OCI-LY7 (cell line): Measurements from ENCODE around the gene INSIG2. TPM values are rescaled to one million over a fixed set of nuclear protein-coding genes. Genes with fewer than 3 reads are reported as not detected.
A peak's percentile ranks its signal among the peaks of the same experiment; 100 is the strongest.

Experiments
- BruUV-seq: library from RNA; stranded (reverse); fragments of 400-500 nt; replicated peaks from 2 replicates; lab custom pipeline; 2021; lab: Mats Ljungman, UMichigan
- CTCF ChIA-PET: fragments of 300-600 bp; sonication (Branson Sonifier 250); formaldehyde crosslinking; loops from one replicate; lab custom pipeline; 2022; ENCODE audit warnings: antibody characterized with exemption; ENCODE audit not compliant: unreplicated experiment; lab: Charles Lee
- POLR2A ChIA-PET: fragments of 300-600 bp; sonication (Branson Sonifier 250); formaldehyde crosslinking; loops from one replicate; lab custom pipeline; 2022; ENCODE audit warnings: antibody characterized with exemption; lab: Charles Lee
- DNase-seq: peaks from one replicate; pipeline ENCODE4 v3.0.0-alpha.2; 2015; ENCODE audit warnings: low spot score
- H2AFZ ChIP-seq: fragments of 200-600 bp; sonication (generic), shearing (Covaris generic); 2 replicates; pipeline ENCODE4 v1.6.1; 2014; ENCODE audit warnings: mild to moderate bottlenecking, antibody characterized with exemption, low read length, moderate library complexity
- H3K27ac ChIP-seq: fragments of 200-600 bp; sonication (generic); 2 replicates; pipeline ENCODE4 v1.5.1; 2014; ENCODE audit warnings: mixed run types, low read depth, mild to moderate bottlenecking, moderate library complexity, low read length, inconsistent platforms; ENCODE audit not compliant: poor library complexity, severe bottlenecking
- H3K36me3 ChIP-seq: fragments of 200-600 bp; sonication (generic); 2 replicates; pipeline ENCODE4 v1.6.1; 2014; ENCODE audit warnings: mild to moderate bottlenecking, antibody characterized with exemption, low read length, moderate library complexity, mixed read lengths; ENCODE audit not compliant: insufficient read depth
- H3K4me1 ChIP-seq: fragments of 200-600 bp; sonication (generic); 2 replicates; pipeline ENCODE4 v1.5.1; 2014; ENCODE audit warnings: mild to moderate bottlenecking, low read length; ENCODE audit not compliant: insufficient read depth, poor library complexity, severe bottlenecking
- H3K4me2 ChIP-seq: fragments of 200-600 bp; sonication (generic); 2 replicates; pipeline ENCODE4 v1.6.1; 2014; ENCODE audit warnings: mild to moderate bottlenecking, low read length
- H3K4me3 ChIP-seq: fragments of 200-600 bp; sonication (generic); 2 replicates; pipeline ENCODE4 v1.5.1; 2014; ENCODE audit warnings: mild to moderate bottlenecking, low read depth, low read length; ENCODE audit not compliant: poor library complexity, severe bottlenecking
- H3K79me2 ChIP-seq: fragments of 200-600 bp; sonication (generic); 2 replicates; pipeline ENCODE4 v1.6.1; 2016; ENCODE audit warnings: low read depth, mild to moderate bottlenecking, low read length, moderate library complexity, mixed read lengths; ENCODE audit not compliant: insufficient read depth
- H3K9me2 ChIP-seq: fragments of 200-600 bp; sonication (generic); 2 replicates; pipeline ENCODE4 v1.6.1; 2016; ENCODE audit warnings: mild to moderate bottlenecking, low read length, mixed read lengths; ENCODE audit not compliant: insufficient read depth
- H3K9me3 ChIP-seq: fragments of 200-600 bp; sonication (generic); 2 replicates; pipeline ENCODE4 v1.6.1; 2014; ENCODE audit warnings: mild to moderate bottlenecking, mixed run types, low read length, mixed read lengths
- H4K20me1 ChIP-seq: fragments of 200-600 bp; sonication (generic); 2 replicates; pipeline ENCODE4 v1.6.1; 2014; ENCODE audit warnings: mild to moderate bottlenecking, antibody characterized with exemption, low read length, moderate library complexity, mixed read lengths; ENCODE audit not compliant: insufficient read depth
- CTCF ChIP-seq: fragments of 200-600 bp; sonication (generic); conservative IDR thresholded peaks from 2 replicates; pipeline ENCODE4 v1.5.1; 2014; ENCODE audit warnings: mild to moderate bottlenecking, antibody characterized with exemption, low read length, moderate library complexity, mixed read lengths
- EZH2phosphoT487 ChIP-seq: fragments of 200-600 bp; sonication (generic); IDR thresholded peaks from 2 replicates; pipeline ENCODE4 v1.6.1; 2018; ENCODE audit warnings: low read depth, borderline replicate concordance, mild to moderate bottlenecking, mixed run types, antibody characterized with exemption, low read length, moderate library complexity, mixed read lengths
- intact Hi-C: fragments of 100-400 bp; cut with micrococcal nuclease; formaldehyde crosslinking; loops from one replicate; pipeline ENCODE4 v1.10.0; 2022; ENCODE audit not compliant: unreplicated experiment
- total RNA-seq, 2 experiments: library from RNA; depleted of rRNA in 1 of 2; stranded (reverse); fragments of >200 nt in 1 of 2; shearing (Covaris generic) in 1 of 2; gene quantifications; 2 replicates each; pipeline ENCODE4 v1.2.3, GENCODE V29; 2014 to 2022

The INSIG2 gene
- total RNA-seq, 2 experiments from 2014 or later, result 5.9 to 21.2 TPM

GRCh38 chr2:118046634-118047210 lies 41.5 kb upstream of the INSIG2 start:
- Histone ChIP-seq H2AFZ (peak overlapping the region; percentile 56; the same call in 1 of the 2 replicates), H3K79me2 (no peaks in the 10 kb centered on the region), H3K27ac (no peak overlapping the region), H3K36me3 (no peaks in the 10 kb centered on the region), H4K20me1 (no peaks in the 10 kb centered on the region), H3K4me2 (no peak overlapping the region), H3K4me3 (no peak overlapping the region), H3K4me1 (peaks cover 42% of the 10 kb centered on the region), H3K9me3 (no peaks in the 10 kb centered on the region), H3K9me2 (no peaks in the 10 kb centered on the region)
- peak; percentile 96 for TF ChIP-seq CTCF
- TF ChIP-seq EZH2phosphoT487, result no peak
- DNase-seq, result peak; percentile 70
- CTCF ChIA-PET, result interaction anchor here (0.8 to 4.1 kb wide), 5 partner anchors 8 to 32 kb away, joined by 3 to 56 read pairs (median 9); partner anchors contain the start of gene CCDC93
- intact Hi-C loops, result loop anchor here (1.0 to 10.0 kb wide), 3 partner anchors 15 to 808 kb away; no protein-coding TSS in a partner anchor
- no TSS peak for BruUV-seq
- POLR2A ChIA-PET, result interaction anchor here (0.8 to 4.8 kb wide), 10 partner anchors 9 to 21 kb away, joined by 3 to 72 read pairs (median 4); no protein-coding TSS in a partner anchor

- intact Hi-C loops, result loop anchor here (5.0 to 10.0 kb wide), 2 partner anchors 155 to 807 kb away; no protein-coding TSS in a partner anchor
- H3K36me3 ChIP-seq, result no peaks in the 10 kb centered on the region
- ChIA-PET POLR2A (interaction anchor here (0.6 to 4.8 kb wide), 8 partner anchors 8 to 45 kb away, joined by 3 to 72 read pairs (median 4); no protein-coding TSS in a partner anchor), CTCF (interaction anchor here (0.8 to 4.1 kb wide), 5 partner anchors 9 to 33 kb away, joined by 3 to 56 read pairs (median 9); partner anchors contain the start of gene CCDC93)
- H3K9me2 ChIP-seq, result no peaks in the 10 kb centered on the region
- H3K79me2 ChIP-seq, result no peaks in the 10 kb centered on the region
- H3K4me3 ChIP-seq, result no peak overlapping the region
- peaks cover 42% of the 10 kb centered on the region for H3K4me1 ChIP-seq
- no peak overlapping the region for H3K27ac ChIP-seq
- peak overlapping the region; percentile 56 for H2AFZ ChIP-seq
- no peaks in the 10 kb centered on the region for H3K9me3 ChIP-seq
- TF ChIP-seq CTCF (no peak), EZH2phosphoT487 (no peak)
- DNase-seq, result no peak
- BruUV-seq, result no TSS peak
- H4K20me1 ChIP-seq, result no peaks in the 10 kb centered on the region
- 0 out of 2 replicates have a peak overlapping the region, but pooled peaks have one; percentile 3 for H3K4me2 ChIP-seq
These were observed 40.9 kb upstream of the INSIG2 start for GRCh38 chr2:118047380-118047826.
